ENCODE measurements around the gene ELMOD3. TPM values are rescaled to one million over a fixed set of nuclear protein-coding genes. Genes with fewer than 3 reads are reported as not detected.
A peak's percentile ranks its signal among the peaks of the same experiment; 100 is the strongest.

The ELMOD3 gene
- total RNA-seq, 4 donors from 2014 or later: 15.9 to 31.7 (median 25.0) TPM

DNA sequence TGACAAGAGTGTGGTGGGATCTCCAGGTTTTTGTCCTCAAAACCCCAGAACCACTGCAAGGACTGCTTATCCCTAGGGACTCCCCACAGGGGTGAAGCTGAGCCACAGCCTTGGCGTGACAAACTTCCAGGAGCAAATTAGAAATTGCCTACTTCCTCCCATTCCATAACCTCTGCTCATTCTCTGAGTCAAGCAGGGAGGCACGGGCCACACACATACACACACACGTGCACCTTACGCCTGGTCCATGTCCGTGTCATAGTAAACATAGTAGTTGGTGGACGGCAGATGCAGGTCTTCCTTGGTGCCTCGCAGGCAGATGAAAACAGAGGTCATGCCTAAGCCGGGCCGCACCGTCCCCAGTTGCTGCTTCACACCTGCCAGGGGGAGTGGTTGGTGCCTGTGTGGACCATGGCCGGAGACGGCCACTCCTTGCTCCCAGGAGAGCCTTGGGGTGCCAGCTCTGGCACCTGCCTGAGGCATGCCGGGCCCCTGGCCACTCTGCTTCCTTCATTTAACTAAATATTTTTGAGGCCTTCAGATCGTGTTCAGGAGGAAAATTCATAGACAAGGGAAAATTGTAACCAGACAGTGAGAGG is 10.1 kb upstream of the ELMOD3 start:
- intact Hi-C loops (cut with DNase I; ENCODE audit: low total_unique reads): no loop called here
- TF ChIP-seq POLR2A (IDR thresholded peaks at IDR 0.05) (no peak), CTCF (IDR thresholded peaks at IDR 0.05 in 4 of 5, conservative IDR thresholded peaks at IDR 0.05 in 1 of 5) (no peak)
- Histone ChIP-seq H3K36me3 (peaks cover 5 to 66% of the 10 kb centered on the region in 2 donors), H3K9me3 (no peaks in the 10 kb centered on the region), H3K27me3 (no peaks in the 10 kb centered on the region), H3K4me3 (no peak overlapping the region), H3K4me1 (no peaks in the 10 kb centered on the region), H3K27ac (no peak overlapping the region)
- in situ Hi-C loops (cut with MboI; ENCODE audit: low sequenced_read_pairs in 4 of 4): no loop called here
- no peak for DNase-seq
- no peak for ATAC-seq

GRCh38 chr2:85347599-85347998 is 7.0 kb upstream of the ELMOD3 start:
- Histone ChIP-seq H3K4me1 (peaks cover 5 to 6% of the 10 kb centered on the region in 2 donors), H3K9me3 (no peaks in the 10 kb centered on the region), H3K27me3 (no peaks in the 10 kb centered on the region), H3K36me3 (peaks cover 5 to 95% of the 10 kb centered on the region in 2 donors), H3K27ac (no peak overlapping the region), H3K4me3 (no peak overlapping the region)
- in situ Hi-C loops (cut with MboI; ENCODE audit: low sequenced_read_pairs in 4 of 4) (no loop called here), intact Hi-C loops (cut with DNase I; ENCODE audit: low total_unique reads) (no loop called here)
- no peak for TF ChIP-seq POLR2A (IDR thresholded peaks at IDR 0.05)
- TF ChIP-seq CTCF (IDR thresholded peaks at IDR 0.05 in 4 of 5, conservative IDR thresholded peaks at IDR 0.05 in 1 of 5): no peak
- DNase-seq: no peak
- ATAC-seq: no peak

GRCh38 chr2:85353876-85354285 is 688 bp upstream of the ELMOD3 start:
- Histone ChIP-seq H3K27ac (peak overlapping the region; percentile 93 to 96 (median 96)), H3K4me3 (peak overlapping the region; percentile 70 to 97 (median 83)), H3K9me3 (no peaks in the 10 kb centered on the region), H3K36me3 (peaks cover 3 to 47% of the 10 kb centered on the region in 2 donors), H3K27me3 (no peaks in the 10 kb centered on the region), H3K4me1 (peaks cover 39 to 44% of the 10 kb centered on the region in 2 donors)
- DNase-seq (peak; percentile 75 to 91), ATAC-seq (peak; percentile 76 to 77)
- in situ Hi-C loops (cut with MboI; ENCODE audit: low sequenced_read_pairs in 4 of 4): loop anchor here in 1 of 4 donors (25.0 kb wide), 1 partner anchor 833 kb away; the partner anchor contains the start of genes IMMT and MRPL35
- TF ChIP-seq POLR2A (IDR thresholded peaks at IDR 0.05) (no peak), CTCF (IDR thresholded peaks at IDR 0.05 in 4 of 5, conservative IDR thresholded peaks at IDR 0.05 in 1 of 5) (no peak)
- intact Hi-C loops (cut with DNase I; ENCODE audit: low total_unique reads): loop anchor here (1.0 to 5.0 kb wide), 3 partner anchors 26 to 183 kb away; partner anchors contain the start of gene MAT2A

- H3K27ac ChIP-seq: peak overlapping the region; percentile 93 to 96 (median 96)
- ATAC-seq: no peak
- intact Hi-C loops (cut with DNase I; ENCODE audit: low total_unique reads) (loop anchor here (2.0 kb wide), 1 partner anchor 28 kb away; no protein-coding TSS in a partner anchor), in situ Hi-C loops (cut with MboI; ENCODE audit: low sequenced_read_pairs in 4 of 4) (loop anchor here in 1 of 4 donors (25.0 kb wide), 1 partner anchor 832 kb away; the partner anchor contains the start of genes IMMT and MRPL35)
- no peak for DNase-seq
- TF ChIP-seq CTCF (IDR thresholded peaks at IDR 0.05 in 4 of 5, conservative IDR thresholded peaks at IDR 0.05 in 1 of 5) (no peak), POLR2A (IDR thresholded peaks at IDR 0.05) (no peak)
- peaks cover 0 to 35% of the 10 kb centered on the region in 2 donors for H3K36me3 ChIP-seq
- no peaks in the 10 kb centered on the region for H3K27me3 ChIP-seq
- H3K4me3 ChIP-seq: peak overlapping the region; percentile 70 to 97 (median 83)
- H3K9me3 ChIP-seq: no peaks in the 10 kb centered on the region
- peaks cover 39 to 44% of the 10 kb centered on the region in 2 donors for H3K4me1 ChIP-seq
Observed at GRCh38 chr2:85355073-85355410, 473 bp downstream of the ELMOD3 start.
